Activated naive CD8-positive, alpha-beta T cell treated with anti-CD3 and anti-CD28 coated beads for 36 hours (primary cell): ENCODE data around the gene PMM1. TPM values are rescaled to one million over a fixed set of nuclear protein-coding genes. Genes with fewer than 3 reads are reported as not detected.
"Not testable (repeated sequence)": the region's sequence is repeated elsewhere in the genome, so short reads cannot be mapped to it uniquely, and the experiment has no call there.

Experiments used
- DNase-seq: peaks from one replicate; pipeline ENCODE4 v3.0.0; 2021
- H3K27ac Mint-ChIP-seq: one replicate; pipeline ENCODE4 v1.8.0; 2022; ENCODE audit warnings: mild to moderate bottlenecking, moderate library complexity, mixed read lengths
- H3K27me3 Mint-ChIP-seq: one replicate; pipeline ENCODE4 v1.8.0; 2022; ENCODE audit warnings: mild to moderate bottlenecking, mixed read lengths
- H3K36me3 Mint-ChIP-seq: one replicate; pipeline ENCODE4 v1.8.0; 2021; ENCODE audit warnings: mild to moderate bottlenecking, mixed read lengths
- H3K4me1 Mint-ChIP-seq: one replicate; pipeline ENCODE4 v1.8.0; 2021; ENCODE audit warnings: mixed read lengths
- H3K4me3 Mint-ChIP-seq: one replicate; pipeline ENCODE4 v1.8.0; 2022; ENCODE audit warnings: mild to moderate bottlenecking, moderate library complexity, mixed read lengths
- H3K9me3 Mint-ChIP-seq: one replicate; pipeline ENCODE4 v1.8.0; 2022; ENCODE audit warnings: mixed read lengths
- total RNA-seq, 2 experiments: library from RNA; stranded (reverse); gene quantifications; one replicate each; pipeline ENCODE4 v1.2.3, GENCODE V29; 2021

PMM1 gene
- total RNA-seq = 10 to 100 TPM; 24.3 to 26.9 TPM

- Mint-ChIP-seq H3K27me3 (no peaks in the 10 kb centered on the region), H3K27ac (peak within 1 kb of the TSS; percentile 89), H3K4me3 (peak within 1 kb of the TSS; percentile 90), H3K36me3 (no peaks in the 10 kb centered on the region), H3K4me1 (peaks cover 9% of the 10 kb centered on the region), H3K9me3 (no peaks in the 10 kb centered on the region)
- peak; percentile 100 for DNase-seq
Measured at GRCh38 chr22:41589391-41590241, at the start of gene PMM1. Gene PMM1, minus strand, starts transcription at chr22:41589840. Its CDS starts 35 bp downstream, at chr22:41589805.

- Mint-ChIP-seq H3K4me1 (peaks cover 6% of the 10 kb centered on the region), H3K4me3 (no peak overlapping the region), H3K27ac (peak overlapping the region; percentile 28), H3K27me3 (no peaks in the 10 kb centered on the region), H3K36me3 (peaks cover 38% of the 10 kb centered on the region), H3K9me3 (no peaks in the 10 kb centered on the region)
- DNase-seq = no peak
Measured at GRCh38 chr22:41638748-41639147, 49.1 kb upstream of the PMM1 start.

- Mint-ChIP-seq H3K36me3 (peaks cover 38% of the 10 kb centered on the region), H3K27ac (no peak overlapping the region)
Measured at GRCh38 chr22:41638124-41638523, 48.5 kb upstream of the PMM1 start.

GRCh38 chr22:41637623-41638022 lies 48.0 kb upstream of the PMM1 start:
- H3K9me3 Mint-ChIP-seq, H3K4me1 Mint-ChIP-seq, DNase-seq, H3K4me3 Mint-ChIP-seq, H3K27ac Mint-ChIP-seq, H3K27me3 Mint-ChIP-seq: not testable (repeated sequence)
- H3K36me3 Mint-ChIP-seq = peaks cover 34% of the 10 kb centered on the region

More at GRCh38 chr22:41638124-41638523, 48.5 kb upstream of the PMM1 start:
- no peaks in the 10 kb centered on the region for H3K9me3 Mint-ChIP-seq
- peaks cover 6% of the 10 kb centered on the region for H3K4me1 Mint-ChIP-seq
- H3K27me3 Mint-ChIP-seq = no peaks in the 10 kb centered on the region
- no peak overlapping the region for H3K4me3 Mint-ChIP-seq
- no peak for DNase-seq

GRCh38 chr22:41636467-41636866 lies 46.8 kb upstream of the PMM1 start:
- Mint-ChIP-seq H3K27me3 (no peaks in the 10 kb centered on the region), H3K4me1 (peaks cover 6% of the 10 kb centered on the region), H3K9me3 (no peaks in the 10 kb centered on the region), H3K27ac (no peak overlapping the region), H3K4me3 (no peak overlapping the region), H3K36me3 (peaks cover 34% of the 10 kb centered on the region)
- DNase-seq = no peak

GRCh38 chr22:41634610-41635009 lies 45.0 kb upstream of the PMM1 start:
- H3K27ac Mint-ChIP-seq, H3K9me3 Mint-ChIP-seq, DNase-seq, H3K4me1 Mint-ChIP-seq, H3K4me3 Mint-ChIP-seq, H3K27me3 Mint-ChIP-seq: not testable (repeated sequence)
- H3K36me3 Mint-ChIP-seq = peaks cover 33% of the 10 kb centered on the region

GRCh38 chr22:41631615-41632014 lies 42.0 kb upstream of the PMM1 start:
- not testable (repeated sequence) for H3K9me3 Mint-ChIP-seq, DNase-seq, H3K27me3 Mint-ChIP-seq, H3K4me3 Mint-ChIP-seq, H3K4me1 Mint-ChIP-seq
- Mint-ChIP-seq H3K27ac (peak overlapping the region; percentile 11), H3K36me3 (peaks cover 48% of the 10 kb centered on the region)

- not testable (repeated sequence) for H3K27me3 Mint-ChIP-seq, H3K27ac Mint-ChIP-seq, H3K4me1 Mint-ChIP-seq, H3K9me3 Mint-ChIP-seq, H3K4me3 Mint-ChIP-seq, DNase-seq
- H3K36me3 Mint-ChIP-seq = peaks cover 44% of the 10 kb centered on the region
Measured at GRCh38 chr22:41631115-41631514, 41.5 kb upstream of the PMM1 start.

- no peak overlapping the region for H3K4me3 Mint-ChIP-seq
- H3K27me3 Mint-ChIP-seq = no peaks in the 10 kb centered on the region
- DNase-seq = no peak
- peaks cover 18% of the 10 kb centered on the region for H3K4me1 Mint-ChIP-seq
- H3K9me3 Mint-ChIP-seq = no peaks in the 10 kb centered on the region
- peaks cover 52% of the 10 kb centered on the region for H3K36me3 Mint-ChIP-seq
- no peak overlapping the region for H3K27ac Mint-ChIP-seq
Measured at GRCh38 chr22:41625577-41625976, 35.9 kb upstream of the PMM1 start.

- no peaks in the 10 kb centered on the region for H3K27me3 Mint-ChIP-seq
- peaks cover 44% of the 10 kb centered on the region for H3K36me3 Mint-ChIP-seq
- peaks cover 38% of the 10 kb centered on the region for H3K4me1 Mint-ChIP-seq
Measured at GRCh38 chr22:41621911-41622179, 32.2 kb upstream of the PMM1 start.

GRCh38 chr22:41621099-41621910 lies 31.7 kb upstream of the PMM1 start, which contains the start of gene XRCC6:
Gene XRCC6, plus strand, starts transcription at chr22:41621295. Its CDS starts 710 bp downstream, at chr22:41622005.
- Mint-ChIP-seq H3K9me3 (peaks cover 1% of the 10 kb centered on the region), H3K36me3 (peaks cover 43% of the 10 kb centered on the region), H3K4me3 (peak within 1 kb of the TSS; percentile 96), H3K27ac (peak within 1 kb of the TSS; percentile 99), H3K27me3 (no peaks in the 10 kb centered on the region), H3K4me1 (peaks cover 43% of the 10 kb centered on the region)
- peak; percentile 98 for DNase-seq

More at GRCh38 chr22:41621911-41622179, 32.2 kb upstream of the PMM1 start:
- Mint-ChIP-seq H3K27ac (peak overlapping the region; percentile 99), H3K4me3 (peak overlapping the region; percentile 96), H3K9me3 (peaks cover 1% of the 10 kb centered on the region)
- no peak for DNase-seq

GRCh38 chr22:41620589-41621098 lies 31.0 kb upstream of the PMM1 start, which contains the start of gene DESI1:
Gene DESI1, minus strand, starts transcription at chr22:41621043. Its CDS starts 204 bp downstream, at chr22:41620839.
- no peak for DNase-seq
- peaks cover 1% of the 10 kb centered on the region for H3K9me3 Mint-ChIP-seq
- peaks cover 44% of the 10 kb centered on the region for H3K4me1 Mint-ChIP-seq

GRCh38 chr22:41619979-41620588 lies 30.4 kb upstream of the PMM1 start:
- Mint-ChIP-seq H3K9me3 (peaks cover 1% of the 10 kb centered on the region), H3K27ac (peak overlapping the region; percentile 99), H3K36me3 (peaks cover 40% of the 10 kb centered on the region), H3K27me3 (no peaks in the 10 kb centered on the region), H3K4me3 (peak overlapping the region; percentile 96), H3K4me1 (peaks cover 42% of the 10 kb centered on the region)
- DNase-seq = peak; percentile 61

More at GRCh38 chr22:41620589-41621098, 31.0 kb upstream of the PMM1 start, which contains the start of gene DESI1:
- Mint-ChIP-seq H3K36me3 (peaks cover 43% of the 10 kb centered on the region), H3K4me3 (peak within 1 kb of the TSS; percentile 96), H3K27ac (peak within 1 kb of the TSS; percentile 99), H3K27me3 (no peaks in the 10 kb centered on the region)

GRCh38 chr22:41613456-41613855 lies 23.8 kb upstream of the PMM1 start:
- Mint-ChIP-seq H3K27ac (no peak overlapping the region), H3K9me3 (no peaks in the 10 kb centered on the region), H3K27me3 (no peaks in the 10 kb centered on the region), H3K36me3 (peaks cover 25% of the 10 kb centered on the region), H3K4me3 (no peak overlapping the region), H3K4me1 (peaks cover 27% of the 10 kb centered on the region)
- DNase-seq = no peak
